Measurements from ENCODE around the gene LRIF1.

GRCh38 chr1:110957798-110958197 lies 5.9 kb downstream of the LRIF1 start:
- TF ChIP-seq CTCF (IDR thresholded peaks at IDR 0.05) (no peak), POLR2A (IDR thresholded peaks at IDR 0.05) (no peak)
